ENCODE measurements around the gene CTNNA1. TPM values are rescaled to one million over a fixed set of nuclear protein-coding genes. Genes with fewer than 3 reads are reported as not detected.
A peak's percentile ranks its signal among the peaks of the same experiment; 100 is the strongest.

The CTNNA1 gene
- total RNA-seq, 1 donor from 2014 or later, result 359 TPM

DNA sequence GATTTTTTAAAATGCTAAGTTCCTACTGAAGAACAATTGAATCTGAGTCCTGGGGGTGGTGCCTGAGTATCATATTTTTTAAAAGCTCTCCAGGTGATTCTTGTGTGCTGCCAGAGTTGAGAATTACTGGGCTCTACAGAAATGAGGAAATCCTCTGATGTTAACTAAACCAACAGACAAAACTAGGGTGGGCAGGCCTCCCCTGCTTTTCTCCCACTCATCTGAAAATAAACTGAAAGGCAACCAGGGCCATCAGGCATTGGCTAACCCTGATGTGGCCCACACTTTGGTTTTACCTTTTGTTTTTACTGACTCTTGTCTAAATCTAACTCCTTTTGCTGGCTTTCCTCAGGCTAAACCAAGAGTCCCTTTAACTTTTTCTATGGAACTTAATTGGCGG, 13.3 kb upstream of the CTNNA1 start:
- H3K27ac Mint-ChIP-seq (ENCODE audit: unreplicated experiment), result no peak overlapping the region
- FAIRE-seq (no peak), DNase-seq (ENCODE audit: low read depth) (no peak)
- no peak overlapping the region for H3K4me2 ChIP-seq (ENCODE audit: low read length)
- no peak overlapping the region for H3K4me3 Mint-ChIP-seq (ENCODE audit: unreplicated experiment)
- no peaks in the 10 kb centered on the region for H3K4me1 ChIP-seq (ENCODE audit: insufficient read depth, low read length)
- H3K36me3 Mint-ChIP-seq (ENCODE audit: low read depth, unreplicated experiment), result peaks cover 3% of the 10 kb centered on the region
- H3K9me3 ChIP-seq (ENCODE audit: insufficient read depth, low read depth, low read length), result no peaks in the 10 kb centered on the region
- no peaks in the 10 kb centered on the region for H3K9me3 Mint-ChIP-seq (ENCODE audit: unreplicated experiment)
- no peak overlapping the region for H2AFZ ChIP-seq (ENCODE audit: low read depth, low read length)
- no peaks in the 10 kb centered on the region for H4K20me1 ChIP-seq (ENCODE audit: insufficient read depth, low read length)
- H3K27ac ChIP-seq (ENCODE audit: low read depth, low read length), result no peak overlapping the region
- H3K9ac ChIP-seq (ENCODE audit: low read length), result no peak overlapping the region
- H3K4me3 ChIP-seq (ENCODE audit: insufficient read depth, low read depth, low read length), result no peak overlapping the region
- peaks cover 8% of the 10 kb centered on the region for H3K27me3 Mint-ChIP-seq (ENCODE audit: low read depth, unreplicated experiment)
- peaks cover 4% of the 10 kb centered on the region for H3K4me1 Mint-ChIP-seq (ENCODE audit: low read depth, unreplicated experiment)
- TF ChIP-seq, protein P1, sequence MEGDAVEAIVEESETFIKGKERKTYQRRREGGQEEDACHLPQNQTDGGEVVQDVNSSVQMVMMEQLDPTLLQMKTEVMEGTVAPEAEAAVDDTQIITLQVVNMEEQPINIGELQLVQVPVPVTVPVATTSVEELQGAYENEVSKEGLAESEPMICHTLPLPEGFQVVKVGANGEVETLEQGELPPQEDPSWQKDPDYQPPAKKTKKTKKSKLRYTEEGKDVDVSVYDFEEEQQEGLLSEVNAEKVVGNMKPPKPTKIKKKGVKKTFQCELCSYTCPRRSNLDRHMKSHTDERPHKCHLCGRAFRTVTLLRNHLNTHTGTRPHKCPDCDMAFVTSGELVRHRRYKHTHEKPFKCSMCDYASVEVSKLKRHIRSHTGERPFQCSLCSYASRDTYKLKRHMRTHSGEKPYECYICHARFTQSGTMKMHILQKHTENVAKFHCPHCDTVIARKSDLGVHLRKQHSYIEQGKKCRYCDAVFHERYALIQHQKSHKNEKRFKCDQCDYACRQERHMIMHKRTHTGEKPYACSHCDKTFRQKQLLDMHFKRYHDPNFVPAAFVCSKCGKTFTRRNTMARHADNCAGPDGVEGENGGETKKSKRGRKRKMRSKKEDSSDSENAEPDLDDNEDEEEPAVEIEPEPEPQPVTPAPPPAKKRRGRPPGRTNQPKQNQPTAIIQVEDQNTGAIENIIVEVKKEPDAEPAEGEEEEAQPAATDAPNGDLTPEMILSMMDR (IDR thresholded peaks at IDR 0.05; ENCODE audit: insufficient read depth, low read depth, low read length), result no peak
- TF ChIP-seq EZH2 (IDR thresholded peaks at IDR 0.05; ENCODE audit: insufficient read depth, low read length), result no peak
- no peaks in the 10 kb centered on the region for H3K36me3 ChIP-seq (ENCODE audit: insufficient read depth, low read length)
- H3K79me2 ChIP-seq (ENCODE audit: insufficient read depth, low read length), result no peaks in the 10 kb centered on the region
- no peaks in the 10 kb centered on the region for H3K27me3 ChIP-seq (ENCODE audit: insufficient read depth, low read length)

GRCh38 chr5:138743484-138743883, 9.7 kb upstream of the CTNNA1 start:
- Histone ChIP-seq H3K27ac (ENCODE audit: low read depth, low read length) (no peak overlapping the region), H4K20me1 (ENCODE audit: insufficient read depth, low read length) (no peaks in the 10 kb centered on the region), H3K4me3 (ENCODE audit: insufficient read depth, low read depth, low read length) (no peak overlapping the region), H2AFZ (ENCODE audit: low read depth, low read length) (no peak overlapping the region), H3K4me2 (ENCODE audit: low read length) (no peak overlapping the region), H3K9ac (ENCODE audit: low read length) (no peak overlapping the region), H3K36me3 (ENCODE audit: insufficient read depth, low read length) (no peaks in the 10 kb centered on the region), H3K4me1 (ENCODE audit: insufficient read depth, low read length) (no peaks in the 10 kb centered on the region), H3K79me2 (ENCODE audit: insufficient read depth, low read length) (no peaks in the 10 kb centered on the region), H3K9me3 (ENCODE audit: insufficient read depth, low read depth, low read length) (no peaks in the 10 kb centered on the region), H3K27me3 (ENCODE audit: insufficient read depth, low read length) (no peaks in the 10 kb centered on the region)
- Mint-ChIP-seq H3K4me3 (ENCODE audit: unreplicated experiment) (no peak overlapping the region), H3K36me3 (ENCODE audit: low read depth, unreplicated experiment) (peaks cover 3% of the 10 kb centered on the region), H3K27me3 (ENCODE audit: low read depth, unreplicated experiment) (peaks cover 8% of the 10 kb centered on the region), H3K4me1 (ENCODE audit: low read depth, unreplicated experiment) (peaks cover 6% of the 10 kb centered on the region), H3K9me3 (ENCODE audit: unreplicated experiment) (no peaks in the 10 kb centered on the region), H3K27ac (ENCODE audit: unreplicated experiment) (no peak overlapping the region)
- DNase-seq (ENCODE audit: low read depth) (peak; percentile 8), FAIRE-seq (no peak)
- no peak for TF ChIP-seq EZH2 (IDR thresholded peaks at IDR 0.05; ENCODE audit: insufficient read depth, low read length)
- TF ChIP-seq, protein P1 (IDR thresholded peaks at IDR 0.05; ENCODE audit: insufficient read depth, low read depth, low read length), result no peak

DNA sequence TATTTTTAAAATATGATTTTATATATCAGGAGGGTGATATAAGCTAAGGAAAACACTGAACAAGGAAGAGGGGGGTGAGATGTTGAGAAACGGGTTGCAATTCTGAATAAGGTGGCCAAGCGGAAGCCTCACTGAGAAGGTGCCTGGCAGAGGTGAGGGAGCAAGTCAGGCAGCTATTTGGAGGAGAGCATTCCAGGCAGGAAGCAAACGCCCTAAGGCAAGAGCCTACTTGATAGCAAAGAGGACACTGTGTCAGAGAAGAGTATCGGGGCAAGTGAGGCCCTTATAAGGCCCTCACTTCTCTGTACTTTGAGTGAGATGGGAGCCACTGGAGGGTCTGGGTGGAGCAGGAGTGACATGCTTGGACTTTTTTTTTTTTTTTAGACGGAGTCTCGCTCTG, 8.0 kb upstream of the CTNNA1 start:
- no peak overlapping the region for H3K4me3 ChIP-seq (ENCODE audit: insufficient read depth, low read depth, low read length)
- no peaks in the 10 kb centered on the region for H3K36me3 ChIP-seq (ENCODE audit: insufficient read depth, low read length)
- no peaks in the 10 kb centered on the region for H4K20me1 ChIP-seq (ENCODE audit: insufficient read depth, low read length)
- H3K4me1 Mint-ChIP-seq (ENCODE audit: low read depth, unreplicated experiment), result peaks cover 7% of the 10 kb centered on the region
- H3K27ac Mint-ChIP-seq (ENCODE audit: unreplicated experiment), result no peak overlapping the region
- no peaks in the 10 kb centered on the region for H3K79me2 ChIP-seq (ENCODE audit: insufficient read depth, low read length)
- H3K9me3 ChIP-seq (ENCODE audit: insufficient read depth, low read depth, low read length), result no peaks in the 10 kb centered on the region
- TF ChIP-seq EZH2 (IDR thresholded peaks at IDR 0.05; ENCODE audit: insufficient read depth, low read length), result no peak
- TF ChIP-seq, protein P1 (IDR thresholded peaks at IDR 0.05; ENCODE audit: insufficient read depth, low read depth, low read length), result no peak
- no peak overlapping the region for H3K9ac ChIP-seq (ENCODE audit: low read length)
- no peaks in the 10 kb centered on the region for H3K27me3 ChIP-seq (ENCODE audit: insufficient read depth, low read length)
- no peak overlapping the region for H3K27ac ChIP-seq (ENCODE audit: low read depth, low read length)
- no peaks in the 10 kb centered on the region for H3K4me1 ChIP-seq (ENCODE audit: insufficient read depth, low read length)
- H3K9me3 Mint-ChIP-seq (ENCODE audit: unreplicated experiment), result no peaks in the 10 kb centered on the region
- FAIRE-seq (no peak), DNase-seq (ENCODE audit: low read depth) (no peak)
- no peak overlapping the region for H3K4me2 ChIP-seq (ENCODE audit: low read length)
- H3K36me3 Mint-ChIP-seq (ENCODE audit: low read depth, unreplicated experiment), result peaks cover 3% of the 10 kb centered on the region
- peaks cover 8% of the 10 kb centered on the region for H3K27me3 Mint-ChIP-seq (ENCODE audit: low read depth, unreplicated experiment)
- H2AFZ ChIP-seq (ENCODE audit: low read depth, low read length), result no peak overlapping the region
- H3K4me3 Mint-ChIP-seq (ENCODE audit: unreplicated experiment), result no peak overlapping the region

All from astrocyte (in vitro differentiated cells and primary cell).